Neural progenitor cell (in vitro differentiated cells): ENCODE results near the gene PGLYRP4. TPM values are rescaled to one million over a fixed set of nuclear protein-coding genes. Genes with fewer than 3 reads are reported as not detected.

Experiments
- DNase-seq: peaks from one replicate; pipeline ENCODE4 v3.0.0-alpha.2; 2016; ENCODE audit warnings: low spot score
- H2AFZ ChIP-seq: fragments of 200-600 bp; sonication (generic); replicated peaks from 2 replicates; pipeline ENCODE4 v1.6.1; 2016; ENCODE audit warnings: antibody characterized with exemption
- H3F3A ChIP-seq: fragments of 200-600 bp; sonication (generic); 2 replicates; pipeline ENCODE4 v1.6.1; 2016; ENCODE audit warnings: antibody characterized with exemption, low read depth
- H3K27ac ChIP-seq: fragments of 200-600 bp; sonication (generic); 2 replicates; pipeline ENCODE4 v1.5.1; 2016; ENCODE audit warnings: mild to moderate bottlenecking
- H3K27me3 ChIP-seq: fragments of 200-600 bp; sonication (generic); 2 replicates; pipeline ENCODE4 v1.6.1; 2016; ENCODE audit warnings: mild to moderate bottlenecking, moderate library complexity
- H3K36me3 ChIP-seq: fragments of 200-600 bp; sonication (generic); 2 replicates; pipeline ENCODE4 v1.5.1; 2016
- H3K4me1 ChIP-seq: fragments of 200-600 bp; sonication (generic); 2 replicates; pipeline ENCODE4 v1.6.1; 2016; ENCODE audit warnings: mixed run types
- H3K4me2 ChIP-seq: fragments of 200-600 bp; sonication (generic); 2 replicates; pipeline ENCODE4 v1.6.1; 2016
- H3K4me3 ChIP-seq: fragments of 200-600 bp; sonication (generic); 2 replicates; pipeline ENCODE4 v1.5.1; 2016
- H3K79me2 ChIP-seq: fragments of 200-600 bp; sonication (generic); 2 replicates; pipeline ENCODE4 v1.6.1; 2016; ENCODE audit warnings: low read depth
- H3K9ac ChIP-seq: fragments of 200-600 bp; sonication (generic); 2 replicates; pipeline ENCODE4 v1.6.1; 2016
- H3K9me3 ChIP-seq: fragments of 200-600 bp; sonication (generic); 2 replicates; pipeline ENCODE4 v1.5.1; 2016; ENCODE audit warnings: low read depth
- H4K20me1 ChIP-seq: fragments of 200-600 bp; sonication (generic); 2 replicates; pipeline ENCODE4 v1.6.1; 2016; ENCODE audit warnings: low read depth
- H3K27ac Mint-ChIP-seq: 3 replicates; pipeline ENCODE4 v1.8.0; 2021; ENCODE audit warnings: mixed read lengths
- H3K27me3 Mint-ChIP-seq: 2 replicates; pipeline ENCODE4 v1.8.0; 2022; ENCODE audit warnings: low read depth, mild to moderate bottlenecking, inconsistent platforms, moderate library complexity, mixed read lengths; ENCODE audit not compliant: insufficient read depth
- H3K36me3 Mint-ChIP-seq: 3 replicates; pipeline ENCODE4 v1.8.0; 2021; ENCODE audit warnings: mixed read lengths
- H3K4me1 Mint-ChIP-seq: 3 replicates; pipeline ENCODE4 v1.8.0; 2021; ENCODE audit warnings: mixed read lengths
- H3K4me3 Mint-ChIP-seq: 3 replicates; pipeline ENCODE4 v1.8.0; 2021; ENCODE audit warnings: mild to moderate bottlenecking, moderate library complexity, mixed read lengths
- H3K9me3 Mint-ChIP-seq: 3 replicates; pipeline ENCODE4 v1.8.0; 2020; ENCODE audit warnings: mixed read lengths
- EZH2 ChIP-seq: fragments of 200-600 bp; sonication (generic); IDR thresholded peaks from 2 replicates; pipeline ENCODE4 v1.6.1; 2017; ENCODE audit warnings: antibody characterized with exemption, mild to moderate bottlenecking, moderate library complexity
- EZH2phosphoT487 ChIP-seq: fragments of 200-600 bp; sonication (generic); IDR thresholded peaks from 2 replicates; pipeline ENCODE4 v1.6.1; 2017; ENCODE audit warnings: antibody characterized with exemption
- total RNA-seq: library from RNA; depleted of rRNA; stranded (reverse); fragments of >200 nt; gene quantifications from 2 replicates; pipeline ENCODE4 v1.2.3, GENCODE V29; 2015; ENCODE audit warnings: low replicate concordance
- TF ChIP-seq, protein P1 (sequence below): fragments of 200-600 bp; sonication (generic); IDR thresholded peaks from 2 replicates; pipeline ENCODE4 v1.5.1; 2017; ENCODE audit warnings: antibody characterized with exemption, mild to moderate bottlenecking

The PGLYRP4 gene
- total RNA-seq, 1 donor from 2014 or later: not detected

DNA sequence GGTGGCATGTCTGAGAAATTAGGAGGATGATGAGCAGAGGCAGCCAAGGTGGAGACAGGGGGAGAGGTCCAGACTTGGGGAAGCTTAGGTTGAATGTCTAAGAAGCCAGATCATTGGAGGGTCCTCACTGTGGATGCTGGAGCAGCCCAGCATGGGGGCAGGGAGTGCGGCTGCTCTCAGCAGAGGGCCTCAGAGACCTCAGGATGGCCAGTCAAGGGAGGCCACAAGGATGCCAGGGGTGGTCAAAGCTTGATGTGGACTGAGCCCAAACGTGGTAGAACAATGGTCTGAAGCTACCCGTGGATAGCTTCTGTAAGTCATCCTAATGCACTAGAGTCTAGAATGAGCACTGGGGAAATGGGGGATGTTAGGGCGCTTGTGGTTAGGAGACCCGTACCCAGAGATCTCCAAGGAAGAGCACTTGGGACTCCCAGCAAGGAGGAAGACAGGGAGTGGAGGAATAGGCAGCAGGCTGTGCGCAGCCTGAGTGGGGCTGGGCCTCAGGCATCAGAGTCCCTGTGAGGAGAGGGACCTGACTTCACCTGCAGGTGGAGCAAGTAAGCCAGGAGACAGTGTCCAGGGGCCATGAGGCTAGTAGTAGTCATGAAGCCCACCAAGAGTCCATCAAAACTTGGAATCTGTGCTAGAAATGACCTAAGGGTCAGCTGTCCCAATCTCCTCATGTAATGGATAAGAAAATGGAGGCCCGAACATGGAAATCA is 4.7 kb upstream of the PGLYRP4 start:
- H3F3A ChIP-seq: no peaks in the 10 kb centered on the region
- H3K9ac ChIP-seq: no peak overlapping the region
- H3K27me3 ChIP-seq: peaks cover 19% of the 10 kb centered on the region
- Mint-ChIP-seq H3K27ac (no peak overlapping the region), H3K9me3 (no peaks in the 10 kb centered on the region), H3K36me3 (no peaks in the 10 kb centered on the region), H3K4me1 (no peaks in the 10 kb centered on the region), H3K27me3 (peaks cover 12% of the 10 kb centered on the region), H3K4me3 (peak overlapping the region; percentile 22)
- H4K20me1 ChIP-seq: no peaks in the 10 kb centered on the region
- H3K27ac ChIP-seq: no peak overlapping the region
- no peaks in the 10 kb centered on the region for H3K79me2 ChIP-seq
- no peak for TF ChIP-seq EZH2
- TF ChIP-seq, protein P1, sequence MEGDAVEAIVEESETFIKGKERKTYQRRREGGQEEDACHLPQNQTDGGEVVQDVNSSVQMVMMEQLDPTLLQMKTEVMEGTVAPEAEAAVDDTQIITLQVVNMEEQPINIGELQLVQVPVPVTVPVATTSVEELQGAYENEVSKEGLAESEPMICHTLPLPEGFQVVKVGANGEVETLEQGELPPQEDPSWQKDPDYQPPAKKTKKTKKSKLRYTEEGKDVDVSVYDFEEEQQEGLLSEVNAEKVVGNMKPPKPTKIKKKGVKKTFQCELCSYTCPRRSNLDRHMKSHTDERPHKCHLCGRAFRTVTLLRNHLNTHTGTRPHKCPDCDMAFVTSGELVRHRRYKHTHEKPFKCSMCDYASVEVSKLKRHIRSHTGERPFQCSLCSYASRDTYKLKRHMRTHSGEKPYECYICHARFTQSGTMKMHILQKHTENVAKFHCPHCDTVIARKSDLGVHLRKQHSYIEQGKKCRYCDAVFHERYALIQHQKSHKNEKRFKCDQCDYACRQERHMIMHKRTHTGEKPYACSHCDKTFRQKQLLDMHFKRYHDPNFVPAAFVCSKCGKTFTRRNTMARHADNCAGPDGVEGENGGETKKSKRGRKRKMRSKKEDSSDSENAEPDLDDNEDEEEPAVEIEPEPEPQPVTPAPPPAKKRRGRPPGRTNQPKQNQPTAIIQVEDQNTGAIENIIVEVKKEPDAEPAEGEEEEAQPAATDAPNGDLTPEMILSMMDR: peak; percentile 51
- no peak overlapping the region for H3K4me2 ChIP-seq
- no peaks in the 10 kb centered on the region for H3K36me3 ChIP-seq
- H3K9me3 ChIP-seq: no peaks in the 10 kb centered on the region
- DNase-seq: peak; percentile 46
- no peak overlapping the region for H2AFZ ChIP-seq
- no peaks in the 10 kb centered on the region for H3K4me1 ChIP-seq
- H3K4me3 ChIP-seq: no peak overlapping the region

DNA sequence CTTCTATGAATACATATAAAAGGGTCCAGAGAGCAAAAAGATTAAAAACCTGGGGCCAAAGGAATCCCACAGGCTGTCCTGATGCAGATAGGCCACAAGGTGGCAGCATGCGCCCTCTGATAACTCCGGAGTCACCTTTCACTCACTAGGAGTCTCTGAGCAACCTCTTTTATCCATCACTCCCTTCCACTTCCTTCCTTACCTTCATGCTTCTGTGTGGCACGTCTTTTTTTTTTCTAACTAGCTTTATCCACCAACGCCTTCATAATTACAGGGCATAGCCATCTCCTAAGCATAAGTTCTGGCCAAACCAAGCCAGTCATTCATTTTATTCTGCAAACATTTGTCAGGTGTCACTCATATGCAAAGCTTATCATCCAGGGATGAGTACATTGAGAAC is 3.9 kb upstream of the PGLYRP4 start:
- Histone ChIP-seq H3K27me3 (peaks cover 19% of the 10 kb centered on the region), H3K4me3 (no peak overlapping the region), H3K9ac (no peak overlapping the region), H3K9me3 (no peaks in the 10 kb centered on the region), H3K4me2 (no peak overlapping the region), H3K79me2 (no peaks in the 10 kb centered on the region), H4K20me1 (no peaks in the 10 kb centered on the region), H2AFZ (no peak overlapping the region), H3K4me1 (no peaks in the 10 kb centered on the region), H3K27ac (no peak overlapping the region), H3F3A (no peaks in the 10 kb centered on the region), H3K36me3 (no peaks in the 10 kb centered on the region)
- no peaks in the 10 kb centered on the region for H3K36me3 Mint-ChIP-seq
- no peaks in the 10 kb centered on the region for H3K9me3 Mint-ChIP-seq
- H3K4me1 Mint-ChIP-seq: no peaks in the 10 kb centered on the region
- TF ChIP-seq EZH2phosphoT487: no peak
- TF ChIP-seq, protein P1: peak; percentile 94
- peak; percentile 77 for DNase-seq
- no peak overlapping the region for H3K27ac Mint-ChIP-seq
- no peak overlapping the region for H3K4me3 Mint-ChIP-seq
- H3K27me3 Mint-ChIP-seq: peaks cover 12% of the 10 kb centered on the region

GRCh38 chr1:153350321-153350957 is 1.8 kb upstream of the PGLYRP4 start:
- no peak for DNase-seq
- no peak overlapping the region for H3K4me3 ChIP-seq
- H3K36me3 ChIP-seq: no peaks in the 10 kb centered on the region
- no peak overlapping the region for H3K9ac ChIP-seq
- TF ChIP-seq, protein P1: no peak
- TF ChIP-seq EZH2phosphoT487 (no peak), EZH2 (no peak)
- H3K27me3 Mint-ChIP-seq: peaks cover 7% of the 10 kb centered on the region
- no peaks in the 10 kb centered on the region for H3K4me1 Mint-ChIP-seq
- H3K27me3 ChIP-seq: peaks cover 19% of the 10 kb centered on the region
- no peaks in the 10 kb centered on the region for H3K36me3 Mint-ChIP-seq
- no peaks in the 10 kb centered on the region for H3F3A ChIP-seq
- H4K20me1 ChIP-seq: no peaks in the 10 kb centered on the region
- H3K4me3 Mint-ChIP-seq: no peak overlapping the region
- H3K9me3 ChIP-seq: no peaks in the 10 kb centered on the region
- H2AFZ ChIP-seq: no peak overlapping the region
- no peak overlapping the region for H3K4me2 ChIP-seq
- H3K9me3 Mint-ChIP-seq: no peaks in the 10 kb centered on the region
- no peaks in the 10 kb centered on the region for H3K4me1 ChIP-seq
- H3K27ac Mint-ChIP-seq: no peak overlapping the region
- no peak overlapping the region for H3K27ac ChIP-seq
- no peaks in the 10 kb centered on the region for H3K79me2 ChIP-seq
